Endothelial cell of umbilical vein (primary cell): ENCODE data around the gene MIS18BP1. TPM values are rescaled to one million over a fixed set of nuclear protein-coding genes. Genes with fewer than 3 reads are reported as not detected.

Source experiments
- BruUV-seq: library from RNA; stranded (reverse); fragments of 400-500 nt; replicated peaks from 2 replicates; lab custom pipeline; 2021; lab: Mats Ljungman, UMichigan
- CTCF ChIA-PET: fragments of 300-600, 350-600 bp; sonication (Branson Sonifier 250); formaldehyde crosslinking; loops from one replicate; lab custom pipeline; 2021; ENCODE audit warnings: antibody characterized with exemption, inconsistent platforms; lab: Charles Lee
- POLR2A ChIA-PET: fragments of 300-600, 350-600 bp; sonication (Branson Sonifier 250); formaldehyde crosslinking; loops from one replicate; lab custom pipeline; 2021; ENCODE audit warnings: antibody characterized with exemption, inconsistent platforms; lab: Charles Lee
- DNase-seq: peaks from one replicate; pipeline ENCODE4 v3.0.0-alpha.2; 2011; ENCODE audit warnings: low read depth, low spot score
- FAIRE-seq: peaks from 2 replicates; lab custom pipeline; 2011; peaks lifted over from hg19 to GRCh38; lab: Jason Lieb, UNC
- H2AFZ ChIP-seq: 2 replicates; pipeline ENCODE4 v1.6.0; 2012; ENCODE audit warnings: low read depth, low read length, control low read depth, inconsistent platforms
- H3K27ac ChIP-seq: 2 replicates; pipeline ENCODE4 v1.5.1; 2011; ENCODE audit warnings: low read depth, mild to moderate bottlenecking, control low read depth, low read length, moderate library complexity; ENCODE audit not compliant: insufficient read depth
- H3K27me3 ChIP-seq, 2 experiments: 2 replicates each; pipeline versions ENCODE4 v1.6.0 to v1.6.1; 2011; ENCODE audit warnings: low read length in 2 of 2, mixed read lengths in 1 of 2; ENCODE audit not compliant: control insufficient read depth in 2 of 2, insufficient read depth in 2 of 2
- H3K36me3 ChIP-seq, 2 experiments: 2 replicates in 1 of 2; 3 replicates in 1 of 2; pipeline ENCODE4 v1.5.1; 2011; ENCODE audit warnings: low read length in 2 of 2, mild to moderate bottlenecking in 1 of 2, moderate library complexity in 1 of 2; ENCODE audit not compliant: control insufficient read depth in 2 of 2, insufficient read depth in 2 of 2; ENCODE audit errors: extremely low read depth in 1 of 2
- H3K4me1 ChIP-seq: 3 replicates; pipeline ENCODE4 v1.5.1; 2011; ENCODE audit warnings: mild to moderate bottlenecking, low read length; ENCODE audit not compliant: control insufficient read depth, insufficient read depth; ENCODE audit errors: extremely low read depth
- H3K4me2 ChIP-seq: 2 replicates; pipeline ENCODE4 v1.6.1; 2011; ENCODE audit warnings: low read length, control low read depth, mixed read lengths; ENCODE audit not compliant: insufficient read depth
- H3K4me3 ChIP-seq, 3 experiments: fragments of 200-600 bp in 1 of 3; sonication (generic), shearing (Covaris generic) in 1 of 3; replicated peaks in 1 of 3; 2 replicates each; pipeline ENCODE4 v1.5.1; 2011 to 2016; ENCODE audit warnings: control low read depth in 3 of 3, low read length in 3 of 3, mild to moderate bottlenecking in 2 of 3, inconsistent platforms in 1 of 3, low read depth in 1 of 3, moderate library complexity in 1 of 3; ENCODE audit not compliant: insufficient read depth in 1 of 3
- H3K79me2 ChIP-seq: 2 replicates; pipeline ENCODE4 v1.6.0; 2012; ENCODE audit warnings: low read length, inconsistent platforms; ENCODE audit not compliant: control insufficient read depth, insufficient read depth
- H3K9ac ChIP-seq: replicated peaks from 2 replicates; pipeline ENCODE3; 2011; ENCODE audit warnings: low read length, control low read depth; ENCODE audit not compliant: insufficient read depth; ENCODE audit errors: extremely low read depth
- H3K9me1 ChIP-seq: replicated peaks from 3 replicates; pipeline ENCODE4 v1.6.0; 2011; ENCODE audit warnings: mild to moderate bottlenecking, low read length; ENCODE audit not compliant: control insufficient read depth, insufficient read depth; ENCODE audit errors: extremely low read depth
- H3K9me3 ChIP-seq: replicated peaks from 2 replicates; pipeline ENCODE4 v1.5.1; 2012; ENCODE audit warnings: low read length, inconsistent platforms; ENCODE audit not compliant: control insufficient read depth, insufficient read depth
- H4K20me1 ChIP-seq: replicated peaks from 2 replicates; pipeline ENCODE3; 2011; ENCODE audit warnings: mild to moderate bottlenecking, low read length; ENCODE audit not compliant: control insufficient read depth, insufficient read depth; ENCODE audit errors: extremely low read depth
- CTCF ChIP-seq, 2 donors: IDR thresholded peaks; 1 replicate in 1 of 2; 2 replicates in 1 of 2; pipeline ENCODE4 v1.5.1; 2011; ENCODE audit warnings: low read length in 2 of 2, mild to moderate bottlenecking in 2 of 2, moderate library complexity in 2 of 2, control low read depth in 1 of 2, inconsistent platforms in 1 of 2, low read depth in 1 of 2; ENCODE audit not compliant: insufficient read depth in 1 of 2; ENCODE audit errors: extremely low read depth in 1 of 2
- EZH2 ChIP-seq: IDR thresholded peaks from 2 replicates; pipeline ENCODE4 v1.6.1; 2012; ENCODE audit warnings: borderline replicate concordance, low read depth, mild to moderate bottlenecking, moderate library complexity, low read length, inconsistent platforms; ENCODE audit not compliant: severe bottlenecking
- FOS ChIP-seq: IDR thresholded peaks from 2 replicates; pipeline ENCODE4 v1.6.1; 2011; ENCODE audit warnings: mild to moderate bottlenecking, low read length, moderate library complexity, borderline replicate concordance; ENCODE audit not compliant: insufficient read depth
- JUN ChIP-seq: IDR thresholded peaks from 2 replicates; pipeline ENCODE4 v1.6.1; 2011; ENCODE audit warnings: borderline replicate concordance, low read depth; ENCODE audit not compliant: insufficient read length, insufficient read depth
- MYC ChIP-seq: IDR thresholded peaks from one replicate; pipeline ENCODE4 v1.6.1; 2011; ENCODE audit warnings: mild to moderate bottlenecking, low read depth, low read length
- POLR2A ChIP-seq: IDR thresholded peaks from 2 replicates; pipeline ENCODE4 v1.6.1; 2012; ENCODE audit warnings: low read depth, mild to moderate bottlenecking, control low read depth, low read length
- POLR2AphosphoS5 ChIP-seq: IDR thresholded peaks from 2 replicates; pipeline ENCODE4 v1.6.1; 2012; ENCODE audit warnings: low read depth, mild to moderate bottlenecking, control low read depth, low read length, moderate library complexity; ENCODE audit not compliant: insufficient read depth
- dilution Hi-C: fragments of 300-500 bp; cut with MboI; formaldehyde crosslinking; loops from one replicate; pipeline ENCODE4 v1.15.0; 2019; ENCODE audit warnings: low sequenced_read_pairs; ENCODE audit not compliant: extremely low pct_ligation_motif_present
- intact Hi-C: fragments of 100-400 bp; cut with micrococcal nuclease; formaldehyde crosslinking; loops from one replicate; pipeline ENCODE4 v1.10.0; 2022
- polyA plus RNA-seq, 4 experiments: library from polyadenylated mRNA; depleted of rRNA in 3 of 4; stranded (reverse) in 3 of 4; unstranded in 1 of 4; fragments of >200 nt; gene quantifications; 2 replicates each; pipeline versions ENCODE4 v1.2.1 to v1.2.3, GENCODE V29; 2011 to 2012; ENCODE audit warnings: missing spikeins in 1 of 4
- total RNA-seq: library from RNA; stranded (reverse); gene quantifications from 2 replicates; pipeline ENCODE4 v1.2.3, GENCODE V29; 2021

The MIS18BP1 gene
- total and polyA plus RNA-seq, 2 donors (not counting 3 experiments of a cell fraction or from before 2014, with no cell fraction given) = 8.9 to 43.3 TPM

GRCh38 chr14:45227566-45227965, 25.4 kb downstream of the MIS18BP1 start:
- Histone ChIP-seq H3K27me3 (no peaks in the 10 kb centered on the region), H3K4me1 (no peaks in the 10 kb centered on the region), H4K20me1 (no peaks in the 10 kb centered on the region), H2AFZ (no peak overlapping the region), H3K4me2 (no peak overlapping the region), H3K9me1 (no peaks in the 10 kb centered on the region), H3K79me2 (peaks cover 3% of the 10 kb centered on the region), H3K4me3 (no peak overlapping the region), H3K9ac (no peak overlapping the region), H3K27ac (no peak overlapping the region), H3K36me3 (peaks cover 4 to 16% of the 10 kb centered on the region in 2 experiments), H3K9me3 (no peaks in the 10 kb centered on the region)
- POLR2A ChIA-PET = no interaction called here
- FAIRE-seq (no peak), DNase-seq (no peak)
- TF ChIP-seq POLR2A (no peak), EZH2 (no peak), MYC (no peak), POLR2AphosphoS5 (no peak), JUN (no peak), CTCF (IDR thresholded peaks at IDR 0.05; ENCODE audit: extremely low read depth in 1 of 2, insufficient read depth in 1 of 2, low read depth in 1 of 2, low read length in 2 of 2) (no peak), FOS (no peak)
- BruUV-seq = no TSS peak
- dilution Hi-C loops = no loop called here
- CTCF ChIA-PET = interaction anchor here (1.0 kb wide), 1 partner anchor 26 kb away, joined by 3 read pairs; the partner anchor contains the start of gene MIS18BP1
- intact Hi-C loops = no loop called here
